K562 (cell line): ENCODE data around the gene DTWD2.

Experiments used
- CREBBP ChIP-seq: IDR thresholded peaks from one replicate; pipeline ENCODE4 v1.6.1; 2012; ENCODE audit warnings: low read depth, mild to moderate bottlenecking, control low read depth, inconsistent platforms, low read length
- E2F8 ChIP-seq: fragments of 450-650 bp; IDR thresholded peaks from 2 replicates; pipeline ENCODE4 v1.7.1; 2018; ENCODE audit warnings: mild to moderate bottlenecking, low read depth; ENCODE audit not compliant: partially characterized antibody
- ETS2 ChIP-seq: IDR thresholded peaks from 2 replicates; pipeline ENCODE4 v1.6.1; 2016; ENCODE audit warnings: borderline replicate concordance, missing genetic modification characterization, mild to moderate bottlenecking, moderate library complexity, missing compliant biosample characterization; ENCODE audit not compliant: poor library complexity, severe bottlenecking
- GABPB1 ChIP-seq: sonication (generic); formaldehyde crosslinking; IDR thresholded peaks from 2 replicates; pipeline ENCODE4 v1.8.0; 2022; ENCODE audit warnings: mild to moderate bottlenecking, missing genetic modification reagents
- HDGF ChIP-seq: fragments of 450-650 bp; IDR thresholded peaks from 2 replicates; pipeline ENCODE4 v1.6.1; 2016
- HNRNPLL ChIP-seq: fragments of 200-400 bp; formaldehyde crosslinking; IDR thresholded peaks from 2 replicates; pipeline ENCODE4 v1.6.1; 2017; ENCODE audit warnings: low read length, low read depth, mild to moderate bottlenecking; ENCODE audit not compliant: poor library complexity, severe bottlenecking
- NR4A1 ChIP-seq, 2 experiments: fragments of 250-450 bp in 1 of 2; fragments of 450-650 bp in 1 of 2; sonication (Bioruptor Pico) in 1 of 2; IDR thresholded peaks; 2 replicates each; pipeline versions ENCODE4 v1.4.0 to v1.6.1; 2016 to 2020; ENCODE audit warnings: mild to moderate bottlenecking in 2 of 2, missing compliant biosample characterization in 1 of 2, missing genetic modification characterization in 1 of 2, moderate library complexity in 1 of 2
- POLR2A ChIP-seq: fragments of 450-650 bp; conservative IDR thresholded peaks from 2 replicates; pipeline ENCODE4 v1.6.1; 2016
- PRPF4 ChIP-seq: fragments of 200-400 bp; formaldehyde crosslinking; IDR thresholded peaks from one replicate; pipeline ENCODE4 v1.6.1; 2017; ENCODE audit warnings: low read length, low read depth, mild to moderate bottlenecking; ENCODE audit not compliant: insufficient read depth, poor library complexity, severe bottlenecking
- RFX5 ChIP-seq: IDR thresholded peaks from 2 replicates; pipeline ENCODE4 v1.6.1; 2011; ENCODE audit warnings: low read depth, mild to moderate bottlenecking, improper control_type of control experiment, low read length
- SREBF2 ChIP-seq: sonication (generic); formaldehyde crosslinking; IDR thresholded peaks from 2 replicates; pipeline ENCODE4 v1.4.0; 2020; ENCODE audit warnings: mild to moderate bottlenecking, missing genetic modification reagents
- ZNF24 ChIP-seq: fragments of 450-650 bp; IDR thresholded peaks from 2 replicates; pipeline ENCODE4 v1.6.1; 2016

- no peak for TF ChIP-seq HDGF
- TF ChIP-seq HNRNPLL = no peak
- TF ChIP-seq GABPB1 = no peak
- TF ChIP-seq NR4A1 (CRISPR knock-in tag; IDR thresholded peaks at IDR 0.05) = no peak
- TF ChIP-seq NR4A1 (tag; IDR thresholded peaks at IDR 0.05) = no peak
- no peak for TF ChIP-seq PRPF4
- TF ChIP-seq CREBBP = no peak
- TF ChIP-seq SREBF2 = no peak
- no peak for TF ChIP-seq POLR2A
- TF ChIP-seq ZNF24 = no peak
- no peak for TF ChIP-seq E2F8
- TF ChIP-seq RFX5 = no peak
- no peak for TF ChIP-seq ETS2 (tag)
Observed at GRCh38 chr5:118996098-118996497, 7.8 kb upstream of the DTWD2 start.
